ENCODE results near the gene BHLHE23. TPM values are rescaled to one million over a fixed set of nuclear protein-coding genes. Genes with fewer than 3 reads are reported as not detected.

BHLHE23 gene
- total RNA-seq, 4 donors from 2014 or later = not detected

GRCh38 chr20:63050406-63050805 lies 43.6 kb upstream of the BHLHE23 start:
- no peaks in the 10 kb centered on the region for H3K9me3 ChIP-seq
- no peak overlapping the region for H3K27ac ChIP-seq (replicated peaks in 1 of 4)
- no peak for DNase-seq (ENCODE audit: extremely low spot score)
- H3K4me3 ChIP-seq = no peak overlapping the region
- intact Hi-C loops (cut with DNase I) = no loop called here
- no peak for TF ChIP-seq POLR2AphosphoS5 (IDR thresholded peaks at IDR 0.05)
- TF ChIP-seq POLR2A (IDR thresholded peaks at IDR 0.05; ENCODE audit: low read depth) = no peak
- TF ChIP-seq CTCF (IDR thresholded peaks at IDR 0.05) = no peak
- TF ChIP-seq EP300 (IDR thresholded peaks at IDR 0.05) = no peak
- H3K36me3 ChIP-seq = no peaks in the 10 kb centered on the region
- WGBS = 93% methylated on average over 12 of the region's 13 CpGs
- peaks cover 0 to 92% (median 2%) of the 10 kb centered on the region in 4 donors for H3K27me3 ChIP-seq
- no peaks in the 10 kb centered on the region for H3K4me1 ChIP-seq

GRCh38 chr20:63049561-63050221 lies 42.9 kb upstream of the BHLHE23 start:
- WGBS = 90% methylated on average over 9 of the region's 19 CpGs
- no peak for DNase-seq (ENCODE audit: extremely low spot score)
- Histone ChIP-seq H3K36me3 (no peaks in the 10 kb centered on the region), H3K27ac (replicated peaks in 1 of 4) (no peak overlapping the region), H3K4me3 (no peak overlapping the region), H3K9me3 (no peaks in the 10 kb centered on the region), H3K4me1 (no peaks in the 10 kb centered on the region), H3K27me3 (peaks cover 0 to 93% (median 2%) of the 10 kb centered on the region in 4 donors)
- intact Hi-C loops (cut with DNase I) = no loop called here
- TF ChIP-seq POLR2A (IDR thresholded peaks at IDR 0.05; ENCODE audit: low read depth) (no peak), EP300 (IDR thresholded peaks at IDR 0.05) (no peak), POLR2AphosphoS5 (IDR thresholded peaks at IDR 0.05) (no peak), CTCF (IDR thresholded peaks at IDR 0.05) (no peak)

GRCh38 chr20:63049191-63049518 lies 42.4 kb upstream of the BHLHE23 start:
- TF ChIP-seq POLR2A (IDR thresholded peaks at IDR 0.05; ENCODE audit: low read depth) = no peak
- TF ChIP-seq CTCF (IDR thresholded peaks at IDR 0.05) = no peak
- TF ChIP-seq POLR2AphosphoS5 (IDR thresholded peaks at IDR 0.05) = no peak
- no peak for TF ChIP-seq EP300 (IDR thresholded peaks at IDR 0.05)
- Histone ChIP-seq H3K4me1 (no peaks in the 10 kb centered on the region), H3K9me3 (no peaks in the 10 kb centered on the region), H3K36me3 (no peaks in the 10 kb centered on the region), H3K27me3 (peaks cover 0 to 93% (median 2%) of the 10 kb centered on the region in 4 donors), H3K27ac (replicated peaks in 1 of 4) (no peak overlapping the region), H3K4me3 (no peak overlapping the region)
- intact Hi-C loops (cut with DNase I) = no loop called here
- WGBS = 87% methylated on average over 6 of the region's 6 CpGs
- DNase-seq (ENCODE audit: extremely low spot score) = no peak

GRCh38 chr20:63048516-63049190 lies 41.9 kb upstream of the BHLHE23 start:
- no peak for DNase-seq (ENCODE audit: extremely low spot score)
- intact Hi-C loops (cut with DNase I) = no loop called here
- Histone ChIP-seq H3K27ac (replicated peaks in 1 of 4) (no peak overlapping the region), H3K4me1 (no peaks in the 10 kb centered on the region), H3K9me3 (no peaks in the 10 kb centered on the region), H3K27me3 (peaks cover 0 to 95% (median 2%) of the 10 kb centered on the region in 4 donors), H3K36me3 (no peaks in the 10 kb centered on the region), H3K4me3 (no peak overlapping the region)
- WGBS = 78% methylated on average over 10 of the region's 12 CpGs
- TF ChIP-seq EP300 (IDR thresholded peaks at IDR 0.05) (no peak), CTCF (IDR thresholded peaks at IDR 0.05) (no peak), POLR2AphosphoS5 (IDR thresholded peaks at IDR 0.05) (no peak), POLR2A (IDR thresholded peaks at IDR 0.05; ENCODE audit: low read depth) (no peak)
